Adrenal gland (tissue), 5 donors: Measurements from ENCODE around the gene DTX4.

Experiments used
- CTCF ChIP-seq, 6 experiments: fragments of 450-650 bp in 4 of 6; fragments of 200-600 bp in 2 of 6; sonication (generic) in 1 of 6; IDR thresholded peaks; 1 replicate in 5 of 6; 2 replicates in 1 of 6; pipeline versions ENCODE4 v1.5.1 to v1.8.0; 2016 to 2021; ENCODE audit warnings: antibody characterized with exemption in 6 of 6, mild to moderate bottlenecking in 2 of 6, moderate library complexity in 1 of 6
- POLR2A ChIP-seq, 2 donors: fragments of 450-650 bp; IDR thresholded peaks; one replicate each; pipeline ENCODE4 v1.6.1; 2017; ENCODE audit warnings: antibody characterized with exemption in 2 of 2, mild to moderate bottlenecking in 2 of 2, moderate library complexity in 1 of 2
- donor health status: DM: no; HTN: no; CAD: no.

- TF ChIP-seq CTCF (IDR thresholded peaks at IDR 0.05) (no peak), POLR2A (IDR thresholded peaks at IDR 0.05) (no peak)
Measured at GRCh38 chr11:59199546-59200422, 27.9 kb downstream of the DTX4 start.
